CD4-positive, alpha-beta T cell treated with Interleukin-6 for 4 hours (primary cell): ENCODE data around the gene TAS2R43.
"Not testable (repeated sequence)": the region's sequence is repeated elsewhere in the genome, so short reads cannot be mapped to it uniquely, and the experiment has no call there.

Experiments used
- DNase-seq: peaks from one replicate; pipeline ENCODE4 v3.0.0-alpha.2; 2020; ENCODE audit warnings: mixed read lengths

Gene TAS2R43, protein sequence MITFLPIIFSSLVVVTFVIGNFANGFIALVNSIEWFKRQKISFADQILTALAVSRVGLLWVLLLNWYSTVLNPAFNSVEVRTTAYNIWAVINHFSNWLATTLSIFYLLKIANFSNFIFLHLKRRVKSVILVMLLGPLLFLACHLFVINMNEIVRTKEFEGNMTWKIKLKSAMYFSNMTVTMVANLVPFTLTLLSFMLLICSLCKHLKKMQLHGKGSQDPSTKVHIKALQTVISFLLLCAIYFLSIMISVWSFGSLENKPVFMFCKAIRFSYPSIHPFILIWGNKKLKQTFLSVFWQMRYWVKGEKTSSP

DNA sequence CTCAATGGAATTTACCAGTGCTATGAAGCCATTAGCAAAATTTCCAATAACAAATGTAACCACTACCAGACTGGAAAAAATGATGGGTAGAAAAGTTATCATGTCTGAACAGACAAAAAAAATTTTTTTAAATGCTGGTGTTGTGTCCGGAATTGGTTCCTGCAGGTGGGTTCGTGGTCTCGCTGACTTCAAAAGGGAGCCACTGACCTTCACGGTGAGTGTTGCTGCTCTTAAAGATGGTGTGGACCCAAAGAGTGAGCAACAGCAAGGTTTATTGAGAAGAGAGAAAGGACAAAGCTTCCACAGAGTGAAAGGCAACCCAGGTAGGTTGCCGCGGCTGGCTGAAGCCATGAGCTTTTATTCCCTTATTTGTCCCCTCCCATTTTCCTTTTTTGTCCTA, at the start of gene TAS2R43:
TSS of gene TAS2R43 (minus strand) at position 186 of the 400 bp plus-strand sequence. CDS start at position 102, 84 bp downstream.
- DNase-seq, result no peak

DNA sequence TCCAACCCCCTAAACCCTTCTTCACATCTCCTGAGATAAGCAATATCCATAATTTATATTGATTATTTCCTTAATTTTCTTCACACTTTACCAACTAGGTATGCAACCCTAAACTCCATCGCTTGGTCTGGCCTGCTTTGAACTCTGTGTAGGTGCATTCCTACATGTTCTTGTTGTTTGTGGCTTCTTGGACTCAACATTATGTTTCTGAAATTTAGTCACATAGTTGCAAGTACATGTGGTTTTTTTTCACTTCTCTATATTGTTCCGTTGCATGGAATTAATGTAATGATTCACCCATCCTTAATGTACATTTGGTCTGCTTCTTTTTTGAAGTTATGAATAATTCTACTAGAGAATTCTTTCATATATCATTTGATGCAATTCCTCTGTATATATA, 44.0 kb upstream of the TAS2R43 start:
- no peak for DNase-seq

DNA sequence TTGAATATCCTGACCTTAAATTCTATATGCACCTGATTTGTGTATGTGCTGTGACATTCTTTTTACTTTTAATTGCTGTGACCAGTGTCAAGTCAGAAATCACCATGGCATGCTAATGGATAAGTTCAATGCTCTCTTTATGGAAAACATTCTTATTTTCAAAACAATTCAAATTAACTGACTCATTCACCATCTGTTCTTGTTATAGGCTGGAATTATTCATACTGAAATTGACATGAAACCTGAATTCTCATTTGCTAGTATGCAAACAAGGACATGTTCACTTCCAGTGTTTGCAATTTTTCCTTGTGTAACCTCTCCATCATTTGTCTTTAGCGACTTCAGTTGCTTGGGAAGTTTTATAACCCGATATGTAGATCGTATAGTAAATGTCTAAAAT, 42.2 kb upstream of the TAS2R43 start, which contains the start of gene TAS2R30:
TSS of gene TAS2R30 (minus strand) at position 340 of the 400 bp plus-strand sequence. CDS start 400 bp downstream, outside the sequence.
- DNase-seq, result no peak

DNA sequence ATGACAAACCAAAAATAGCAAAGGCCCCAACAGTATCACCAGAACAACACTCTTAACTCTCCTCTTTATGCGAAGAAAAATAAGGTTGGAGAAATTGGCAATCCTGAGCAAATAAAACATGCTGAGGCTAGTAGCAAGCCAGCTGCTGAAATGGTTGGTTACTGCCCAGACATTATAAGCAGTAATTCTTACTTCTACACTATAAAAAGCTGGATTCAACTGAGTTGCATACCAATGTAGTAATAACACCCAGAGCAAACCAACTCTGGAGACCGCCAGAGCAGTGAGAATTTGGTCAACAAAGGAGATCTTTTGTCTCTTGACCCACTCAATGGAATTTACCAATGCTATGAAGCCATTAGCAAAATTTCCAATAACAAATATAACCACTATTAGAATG, 41.7 kb upstream of the TAS2R43 start:
- DNase-seq, result no peak

DNA sequence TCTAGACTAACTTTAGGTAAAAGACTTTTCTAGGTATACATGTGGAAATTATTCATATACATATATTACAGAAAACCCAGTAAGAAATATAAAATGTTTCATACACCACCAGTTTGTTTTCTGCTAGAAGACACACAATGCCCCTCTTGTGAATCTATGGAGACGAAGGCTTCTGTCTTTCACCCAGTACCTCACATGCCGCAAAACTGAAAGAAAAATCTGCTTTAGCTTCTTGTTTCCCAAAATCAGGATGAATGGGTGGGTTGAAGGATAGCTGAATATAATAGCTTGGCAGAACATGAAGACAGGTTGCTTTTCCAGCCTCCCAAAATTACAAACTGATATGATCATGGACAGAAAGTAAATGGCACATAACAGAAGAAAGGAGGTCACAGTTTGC, 41.0 kb upstream of the TAS2R43 start:
- no peak for DNase-seq

DNA sequence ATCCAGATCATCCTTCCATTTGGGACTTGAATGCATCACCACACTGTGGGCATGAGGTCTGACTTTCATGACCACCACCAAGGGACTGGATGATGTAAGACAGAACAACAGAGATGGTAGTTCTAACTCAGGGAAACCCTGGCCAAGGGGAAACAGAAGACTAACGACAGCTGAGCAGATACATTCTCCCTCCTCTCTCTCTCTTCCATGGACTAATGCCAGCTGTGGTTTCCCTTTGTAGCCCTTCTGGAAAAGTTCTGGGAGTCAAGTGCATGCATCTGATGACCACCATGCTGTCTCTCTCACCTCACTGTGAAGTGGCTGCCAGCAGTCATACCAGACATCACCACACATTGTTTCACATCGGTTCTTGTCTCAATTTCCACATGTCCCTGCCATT, 38.9 kb upstream of the TAS2R43 start:
- no peak for DNase-seq

DNA sequence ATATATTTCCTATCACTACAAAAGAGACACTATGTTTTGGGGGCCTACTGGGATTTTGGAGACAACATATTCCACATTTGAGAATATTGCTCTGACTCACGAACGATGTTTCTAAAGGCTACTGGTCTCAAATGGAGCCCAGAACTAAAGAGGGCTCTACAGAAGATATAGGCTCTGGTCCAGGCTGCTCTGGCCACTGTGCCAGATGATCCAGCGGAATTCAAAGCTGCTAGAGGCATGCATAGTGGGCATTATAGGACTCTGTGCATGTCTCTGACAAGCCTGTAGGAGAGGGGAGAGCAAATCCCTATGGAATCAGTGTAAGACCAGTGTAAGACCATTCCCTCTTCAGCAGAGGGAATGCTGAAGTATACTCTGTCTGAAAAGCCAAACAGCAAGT, 38.3 kb upstream of the TAS2R43 start:
- no peak for DNase-seq

DNA sequence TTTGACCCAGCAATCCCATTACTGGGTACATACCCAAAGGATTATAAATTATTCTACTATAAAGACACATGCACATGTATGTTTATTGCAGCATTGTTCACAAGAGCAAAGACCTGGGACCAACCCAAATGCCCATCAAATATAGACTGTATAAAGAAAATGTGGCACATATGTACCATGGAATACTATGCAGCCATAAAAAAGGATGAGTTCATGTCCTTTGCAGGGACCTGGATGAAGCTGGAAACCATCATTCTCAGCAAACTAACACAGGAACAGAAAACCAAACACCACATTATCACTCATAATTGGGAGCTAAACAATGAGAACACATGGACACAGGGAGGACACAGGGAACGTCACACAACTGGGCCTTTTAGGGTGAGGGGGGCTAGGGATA, 22.0 kb upstream of the TAS2R43 start:
- not testable (repeated sequence) for DNase-seq

DNA sequence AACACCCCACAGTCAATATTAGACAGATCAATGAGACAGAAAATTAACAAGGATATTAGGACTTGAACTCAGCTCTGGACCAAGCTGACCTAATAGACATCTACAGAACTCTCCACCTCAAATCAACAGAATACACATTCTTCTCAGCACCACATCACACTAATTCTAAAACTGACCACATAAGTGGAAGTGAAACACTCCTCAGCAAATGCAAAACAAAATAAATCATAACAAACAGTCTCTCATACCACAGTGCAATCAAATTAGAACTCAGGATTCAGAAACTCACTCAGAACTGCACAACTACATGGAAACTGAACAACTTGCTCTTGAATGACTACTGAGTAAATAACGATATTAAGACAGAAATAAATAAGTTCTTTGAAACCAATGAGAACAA, 19.1 kb upstream of the TAS2R43 start:
- DNase-seq, result not testable (repeated sequence)

DNA sequence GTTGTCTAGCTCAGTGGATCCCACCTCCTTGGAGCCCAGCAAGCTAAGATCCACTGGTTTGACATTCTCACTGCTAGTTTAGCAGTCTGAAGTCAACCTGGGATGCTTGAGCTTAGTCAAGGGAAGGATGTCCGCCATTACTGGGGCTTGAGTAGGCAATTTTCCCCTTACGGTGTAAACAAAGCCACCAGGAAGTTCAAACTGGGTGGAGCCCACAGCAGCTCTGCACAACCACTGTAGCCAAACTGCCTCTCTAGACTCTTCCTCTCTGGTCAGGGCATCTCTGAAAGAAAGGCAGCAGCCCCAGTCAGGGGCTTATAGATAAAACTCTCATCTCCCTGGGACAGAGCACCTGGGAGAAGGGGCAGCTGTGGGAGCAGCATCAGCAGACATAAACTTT, 16.7 kb upstream of the TAS2R43 start:
- DNase-seq, result no peak

DNA sequence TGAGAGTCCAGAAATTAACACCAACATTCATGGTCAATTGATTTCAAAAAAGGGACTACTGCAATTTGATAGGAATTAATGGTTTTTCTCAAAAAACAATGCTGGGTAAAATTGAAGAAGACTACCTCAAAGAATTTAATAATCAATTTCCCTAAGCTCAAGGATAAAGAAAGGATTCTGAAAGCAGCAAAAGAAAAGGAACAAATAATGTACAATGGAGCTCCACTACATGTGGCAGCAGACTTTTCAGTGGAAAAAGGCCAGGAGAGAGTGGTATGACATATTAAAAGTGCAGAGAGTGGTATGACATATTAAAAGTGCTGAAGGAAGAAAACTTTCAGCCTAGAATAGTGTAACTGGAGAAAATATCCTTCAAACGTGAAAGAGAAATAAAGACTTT, 15.6 kb upstream of the TAS2R43 start:
- no peak for DNase-seq

DNA sequence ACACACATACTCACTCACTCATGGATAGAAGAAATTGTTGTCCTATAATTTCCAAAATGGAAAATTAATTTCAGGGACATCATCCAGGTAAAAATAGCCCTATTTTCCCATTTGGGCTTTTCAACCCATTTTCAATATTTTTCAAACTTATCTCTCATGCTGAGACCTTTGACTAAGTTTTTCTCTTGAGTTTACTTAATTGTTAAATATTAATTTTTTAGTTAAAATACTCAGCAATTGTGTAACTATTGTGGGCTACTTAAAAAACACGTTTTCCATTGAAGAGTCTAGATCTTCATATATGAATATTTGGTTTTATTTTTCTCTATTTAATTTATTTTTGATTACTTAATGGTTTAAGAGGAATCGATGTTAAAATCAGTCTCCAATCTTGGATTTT, 14.2 kb upstream of the TAS2R43 start:
- no peak for DNase-seq

DNA sequence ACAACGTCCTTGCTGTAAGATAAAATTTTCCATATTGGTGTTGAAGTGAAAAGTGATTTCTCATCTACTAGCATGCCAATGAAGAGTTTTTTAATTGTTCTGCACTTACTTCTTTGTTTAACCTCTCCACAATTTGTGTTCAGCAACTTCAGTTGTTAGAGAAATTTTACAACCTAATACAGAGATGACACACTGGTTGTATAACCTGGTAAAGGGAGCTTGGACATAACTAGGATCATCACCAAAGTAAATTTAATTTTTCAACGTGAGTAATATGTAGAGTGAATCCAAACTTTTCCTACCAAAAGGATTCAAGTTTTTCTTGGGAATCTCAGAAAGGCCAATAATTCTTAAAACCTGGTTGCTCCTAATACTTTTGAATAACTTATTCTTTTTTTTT, 13.4 kb upstream of the TAS2R43 start:
- DNase-seq, result no peak

DNA sequence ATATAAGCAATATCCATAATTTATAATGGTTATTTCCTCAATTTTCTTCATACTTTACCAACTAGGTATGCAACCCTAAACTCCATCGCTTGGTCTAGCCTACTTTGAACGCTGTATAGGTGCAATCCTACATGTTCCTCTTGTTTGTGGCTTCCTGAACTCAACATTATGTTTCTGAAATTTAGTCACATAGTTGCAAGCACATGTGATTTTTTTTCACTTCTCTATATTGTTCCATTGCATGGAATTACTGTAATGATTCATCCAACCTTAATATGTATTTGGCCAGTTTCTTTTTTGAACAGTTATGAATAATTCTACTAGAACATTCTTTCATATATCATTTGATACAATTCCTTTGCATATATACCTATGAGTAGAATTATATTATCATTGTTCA, 2.8 kb upstream of the TAS2R43 start:
- DNase-seq, result not testable (repeated sequence)

DNA sequence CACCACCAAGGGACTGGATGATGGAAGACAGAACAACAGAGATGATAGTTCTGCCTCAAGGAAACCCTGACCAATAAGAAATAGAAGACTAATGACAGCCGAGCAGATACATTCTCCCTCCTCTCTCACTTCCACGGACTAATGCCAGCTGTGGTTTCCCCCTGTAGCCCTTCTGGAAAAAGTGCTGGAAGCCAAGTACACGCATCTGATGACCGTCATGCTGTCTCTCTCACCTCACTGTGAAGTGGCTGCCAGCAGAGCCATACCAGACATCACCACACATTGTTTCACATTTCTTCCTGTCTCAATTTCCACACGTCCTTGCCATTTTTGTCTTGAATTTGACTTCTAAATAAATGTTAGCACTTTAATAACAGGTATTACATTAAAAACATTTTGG, 2.9 kb downstream of the TAS2R43 start:
- no peak for DNase-seq

DNA sequence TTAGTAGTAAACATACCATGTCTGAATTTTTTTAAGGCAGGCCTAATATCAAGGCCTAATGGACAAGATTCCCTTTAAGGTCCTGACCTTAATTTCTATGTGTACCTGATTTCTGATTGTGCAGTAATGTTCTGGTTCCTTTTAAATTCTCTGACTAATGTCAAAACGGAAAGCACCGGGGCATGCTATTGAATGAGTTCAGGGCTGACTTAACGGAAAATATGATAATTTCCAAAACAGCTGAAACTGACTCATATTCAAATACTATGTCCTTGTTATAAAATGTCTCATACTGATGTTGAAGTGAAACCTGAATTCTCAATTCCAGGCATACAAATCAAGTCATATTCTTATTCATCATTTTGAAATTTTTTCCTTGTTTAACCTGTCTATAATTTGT, 6.7 kb downstream of the TAS2R43 start:
- DNase-seq, result no peak

DNA sequence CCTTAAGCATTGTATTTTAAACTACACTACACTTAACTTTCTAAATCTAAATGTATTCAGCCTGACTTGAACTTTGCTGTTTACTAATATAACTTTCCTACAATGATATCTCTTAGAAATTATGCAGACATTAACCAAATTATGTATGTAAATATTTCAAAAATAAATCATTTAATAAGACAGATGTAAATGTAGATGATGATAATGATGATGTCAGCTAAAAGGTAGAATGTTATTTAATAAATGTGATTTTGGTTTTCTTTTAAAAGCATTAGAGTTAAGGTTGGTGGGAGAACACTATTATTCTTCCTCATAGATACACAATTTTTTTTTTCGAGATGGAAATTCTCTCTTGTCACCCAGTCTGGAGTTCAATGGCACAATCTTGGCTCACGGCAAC, 10.1 kb downstream of the TAS2R43 start:
- no peak for DNase-seq

DNA sequence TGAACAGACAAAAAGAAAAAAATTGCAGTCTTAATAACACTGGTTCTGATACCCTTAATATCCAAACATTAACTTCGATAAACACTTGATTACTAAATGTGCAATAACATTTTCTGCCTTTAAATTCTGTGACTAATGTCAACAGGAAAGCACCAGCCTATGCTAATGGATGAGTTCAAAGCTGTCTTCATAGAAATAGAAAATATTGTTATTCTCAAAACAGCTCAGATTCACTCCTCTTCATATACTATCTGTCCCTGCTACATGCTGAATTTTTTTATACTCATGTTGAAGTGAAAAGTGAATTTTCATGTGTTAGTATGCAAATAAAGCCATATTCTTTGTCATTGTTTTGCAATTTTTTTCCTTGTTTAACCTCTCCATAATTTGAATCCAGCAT, 13.9 kb downstream of the TAS2R43 start:
- no peak for DNase-seq

DNA sequence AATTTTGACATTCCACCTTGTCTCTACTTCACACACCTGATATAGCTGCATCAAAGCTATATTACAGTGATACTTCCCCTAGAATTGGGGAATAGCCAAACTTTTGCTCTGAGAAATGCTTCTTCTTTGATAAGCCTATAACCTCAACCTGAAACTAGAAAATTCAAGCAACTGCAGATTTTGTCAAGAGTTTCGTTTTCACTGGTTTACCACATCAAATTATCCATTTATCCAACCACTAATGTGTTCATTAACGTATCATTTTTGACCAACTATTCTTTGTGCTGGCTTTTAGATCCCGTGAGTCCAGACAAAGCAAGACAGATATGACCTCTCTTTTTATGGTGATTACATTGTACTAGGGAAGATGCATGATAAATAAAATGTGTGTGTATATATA, 16.5 kb downstream of the TAS2R43 start:
- DNase-seq, result no peak

DNA sequence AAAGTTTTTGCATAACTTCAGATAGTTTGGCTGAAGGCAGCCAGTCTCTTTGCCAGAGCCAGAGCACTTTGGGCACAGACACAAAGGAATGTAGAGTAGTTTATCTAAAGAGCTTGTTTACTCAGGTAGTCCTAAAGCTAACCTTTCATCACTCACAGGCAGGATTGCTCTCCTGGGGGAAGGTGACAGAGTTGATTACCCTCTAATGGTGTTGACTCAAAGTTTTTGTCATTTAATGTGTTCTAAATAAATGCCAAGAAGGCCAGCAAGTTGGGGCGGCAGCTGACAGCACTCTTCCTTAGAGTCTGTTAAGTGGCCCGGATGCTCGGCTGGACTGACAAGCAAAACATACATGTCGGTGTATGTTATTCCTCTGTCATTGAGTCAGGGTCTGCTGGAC, 20.7 kb downstream of the TAS2R43 start:
- no peak for DNase-seq

DNA sequence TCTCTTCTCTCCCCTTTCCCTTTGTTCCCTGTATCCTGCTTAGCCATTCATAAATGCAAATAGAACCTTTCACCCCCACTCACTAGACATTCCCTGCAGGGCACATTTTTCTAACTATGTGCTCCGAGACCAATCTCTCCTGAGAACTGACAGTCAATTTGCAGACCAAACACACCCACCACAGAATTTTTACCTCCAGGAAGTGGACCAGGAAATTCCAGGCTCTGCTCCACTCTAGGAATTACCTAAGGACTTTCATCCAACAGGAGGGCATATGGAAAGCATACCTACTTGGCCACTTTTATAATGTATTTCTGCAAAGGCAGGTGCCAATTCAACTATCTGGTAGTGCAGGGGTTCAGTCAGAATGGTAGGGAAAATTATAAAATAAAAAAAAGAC, 21.1 kb downstream of the TAS2R43 start:
- DNase-seq, result no peak

DNA sequence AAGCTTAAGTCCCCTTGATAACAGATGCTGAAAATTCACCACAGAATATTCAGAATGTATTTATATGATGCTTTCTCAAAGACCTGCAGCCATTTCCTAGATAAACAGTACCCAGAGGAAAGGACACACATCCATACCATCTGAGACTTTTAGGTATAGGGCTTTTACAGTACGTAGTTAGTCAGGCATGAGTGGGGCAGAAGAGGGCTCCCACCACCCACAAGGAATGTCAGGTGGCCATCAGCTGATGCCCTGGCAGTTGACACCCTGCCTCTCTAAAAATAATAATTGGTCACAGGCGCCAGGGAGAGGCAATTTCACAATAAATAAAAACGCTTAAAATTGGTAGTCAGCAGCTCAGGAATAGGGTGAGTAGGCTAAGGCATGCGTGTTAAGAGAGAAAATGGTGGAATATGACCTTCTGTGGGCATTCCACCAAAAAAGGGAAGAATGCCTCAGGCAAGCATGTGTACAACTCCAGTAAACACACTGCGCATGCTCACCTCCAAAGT, 22.2 kb downstream of the TAS2R43 start:
- no peak for DNase-seq

DNA sequence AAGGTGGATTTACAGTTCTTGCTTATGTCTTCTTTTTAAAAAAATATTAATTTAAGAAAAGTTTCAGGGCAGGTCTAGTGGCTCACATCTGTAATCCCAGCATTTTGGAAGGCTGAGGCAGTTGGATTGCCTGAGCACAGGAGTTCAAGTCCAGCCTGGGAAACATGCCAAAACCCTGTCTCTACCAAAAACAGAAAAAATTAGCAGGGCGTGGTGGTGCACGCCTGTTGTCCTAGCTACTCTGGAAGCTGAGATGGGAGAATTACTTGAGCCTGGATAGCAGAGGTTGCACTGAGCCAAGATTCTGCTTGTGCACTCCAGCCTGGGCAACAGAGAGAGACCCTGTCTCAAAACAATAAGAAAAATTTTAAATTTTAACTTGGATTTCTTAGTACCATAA, 24.6 kb downstream of the TAS2R43 start:
- DNase-seq, result no peak

DNA sequence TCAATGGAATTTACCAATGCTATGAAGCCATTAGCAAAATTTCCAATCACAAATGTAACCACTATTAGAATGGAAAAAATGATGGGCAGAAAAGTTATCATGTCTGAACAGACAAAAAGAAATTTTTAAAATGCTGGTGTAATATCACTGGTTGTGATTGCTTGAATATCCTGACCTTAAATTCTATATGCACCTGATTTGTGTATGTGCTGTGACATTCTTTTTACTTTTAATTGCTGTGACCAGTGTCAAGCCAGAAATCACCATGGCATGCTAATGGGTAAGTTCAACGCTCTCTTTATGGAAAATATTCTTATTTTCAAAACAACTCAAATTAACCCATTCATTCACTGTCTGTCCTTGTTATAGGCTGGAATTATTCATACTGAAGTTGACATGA, 29.9 kb downstream of the TAS2R43 start, which contains the start of gene TAS2R46:
TSS of gene TAS2R46 (minus strand) at position 101 of the 400 bp plus-strand sequence. CDS start at position 101, 0 bp downstream.
- DNase-seq, result not testable (repeated sequence)

DNA sequence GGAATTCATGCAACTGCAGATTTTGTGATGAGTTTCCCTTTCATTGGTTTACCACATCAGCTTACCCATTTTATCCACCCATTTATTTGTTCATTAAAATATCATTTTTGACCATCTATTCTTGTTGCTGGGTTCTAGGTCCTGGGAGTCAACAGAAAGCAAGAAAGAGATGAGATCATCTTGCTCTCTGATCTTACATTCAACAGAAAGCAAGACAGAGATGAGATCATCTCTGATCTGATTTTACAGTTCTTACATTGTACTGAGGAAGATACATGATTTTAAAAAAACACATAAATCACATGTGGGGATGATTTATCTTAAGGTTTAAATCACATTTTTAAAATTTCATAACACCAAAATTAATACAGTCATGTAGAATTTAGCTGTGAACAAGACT, 32.3 kb downstream of the TAS2R43 start:
- no peak for DNase-seq
